ENCODE results near the gene CCDC91.

The CCDC91 gene

DNA sequence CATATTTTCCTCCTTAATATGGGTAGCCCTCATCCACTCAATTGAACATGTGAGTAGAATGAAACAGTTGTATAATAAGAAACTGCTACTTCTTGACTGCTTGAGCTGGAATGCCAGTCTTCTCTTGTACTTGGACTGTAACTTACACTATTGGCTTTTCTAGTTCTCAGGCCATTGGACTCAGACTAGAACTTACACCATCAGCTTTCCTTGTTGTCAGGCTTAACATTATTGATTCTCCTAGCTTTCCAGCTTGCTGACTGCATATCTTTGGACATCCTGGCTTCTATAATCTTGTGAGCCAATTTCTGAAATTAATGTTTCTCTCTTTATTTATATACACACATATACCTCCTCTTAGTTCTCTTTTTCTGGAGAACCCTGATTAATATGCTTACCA is 24.8 kb downstream of the CCDC91 start:
- no peak for DNase-seq (ENCODE audit: low read depth)
- TF ChIP-seq, protein P1, sequence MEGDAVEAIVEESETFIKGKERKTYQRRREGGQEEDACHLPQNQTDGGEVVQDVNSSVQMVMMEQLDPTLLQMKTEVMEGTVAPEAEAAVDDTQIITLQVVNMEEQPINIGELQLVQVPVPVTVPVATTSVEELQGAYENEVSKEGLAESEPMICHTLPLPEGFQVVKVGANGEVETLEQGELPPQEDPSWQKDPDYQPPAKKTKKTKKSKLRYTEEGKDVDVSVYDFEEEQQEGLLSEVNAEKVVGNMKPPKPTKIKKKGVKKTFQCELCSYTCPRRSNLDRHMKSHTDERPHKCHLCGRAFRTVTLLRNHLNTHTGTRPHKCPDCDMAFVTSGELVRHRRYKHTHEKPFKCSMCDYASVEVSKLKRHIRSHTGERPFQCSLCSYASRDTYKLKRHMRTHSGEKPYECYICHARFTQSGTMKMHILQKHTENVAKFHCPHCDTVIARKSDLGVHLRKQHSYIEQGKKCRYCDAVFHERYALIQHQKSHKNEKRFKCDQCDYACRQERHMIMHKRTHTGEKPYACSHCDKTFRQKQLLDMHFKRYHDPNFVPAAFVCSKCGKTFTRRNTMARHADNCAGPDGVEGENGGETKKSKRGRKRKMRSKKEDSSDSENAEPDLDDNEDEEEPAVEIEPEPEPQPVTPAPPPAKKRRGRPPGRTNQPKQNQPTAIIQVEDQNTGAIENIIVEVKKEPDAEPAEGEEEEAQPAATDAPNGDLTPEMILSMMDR (IDR thresholded peaks at IDR 0.05; ENCODE audit: low read length, missing control alignments): no peak

DNA sequence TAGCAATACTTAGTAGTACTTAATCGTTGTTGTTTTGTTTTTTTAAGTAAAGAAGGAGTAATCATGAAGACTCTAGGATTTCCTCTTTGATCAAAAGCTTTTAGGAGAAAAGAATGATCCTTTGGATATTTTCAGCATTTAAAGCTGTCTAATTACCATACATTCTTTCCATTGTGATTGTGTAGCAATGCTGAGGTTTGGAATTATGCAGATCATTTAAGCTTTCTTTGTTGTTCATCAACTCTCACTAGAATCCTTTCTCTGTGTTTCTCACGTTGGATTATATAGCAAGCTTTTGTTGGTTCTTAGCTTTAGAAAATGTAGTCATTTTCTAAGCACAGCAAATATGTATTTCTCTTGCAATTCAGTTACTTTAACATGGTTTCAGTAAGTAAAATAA is 25.8 kb downstream of the CCDC91 start:
- no peak for DNase-seq (ENCODE audit: low read depth)
- TF ChIP-seq, protein P1 (IDR thresholded peaks at IDR 0.05; ENCODE audit: low read length, missing control alignments): no peak
- no peak overlapping the region for H3K4me3 ChIP-seq (replicated peaks; ENCODE audit: low read depth, low read length)

More for the DNA sequence above, 24.8 kb downstream of the CCDC91 start:
- H3K4me3 ChIP-seq (replicated peaks; ENCODE audit: low read depth, low read length): no peak overlapping the region

DNA sequence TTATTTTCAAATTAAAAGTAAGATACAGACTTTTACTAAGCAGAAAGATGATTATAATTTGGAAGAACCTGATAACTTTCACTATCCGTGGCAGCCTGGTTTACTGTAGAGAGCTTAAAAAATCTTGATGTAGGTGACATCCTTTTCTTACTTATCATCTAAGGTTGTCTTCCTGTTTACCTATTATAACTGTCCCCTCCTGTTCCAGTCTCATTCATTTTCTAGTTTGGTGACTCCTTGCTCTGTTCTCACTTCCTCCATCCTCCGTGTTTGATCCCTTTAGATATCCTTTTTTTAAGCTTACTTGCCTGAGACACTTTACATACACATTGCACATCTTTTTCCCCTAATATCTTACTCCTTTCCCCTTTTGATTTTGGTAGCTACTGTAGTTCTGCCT is 27.5 kb downstream of the CCDC91 start:
- DNase-seq (ENCODE audit: low read depth): no peak
- TF ChIP-seq, protein P1 (IDR thresholded peaks at IDR 0.05; ENCODE audit: low read length, missing control alignments): no peak
- H3K4me3 ChIP-seq (replicated peaks; ENCODE audit: low read depth, low read length): no peak overlapping the region

DNA sequence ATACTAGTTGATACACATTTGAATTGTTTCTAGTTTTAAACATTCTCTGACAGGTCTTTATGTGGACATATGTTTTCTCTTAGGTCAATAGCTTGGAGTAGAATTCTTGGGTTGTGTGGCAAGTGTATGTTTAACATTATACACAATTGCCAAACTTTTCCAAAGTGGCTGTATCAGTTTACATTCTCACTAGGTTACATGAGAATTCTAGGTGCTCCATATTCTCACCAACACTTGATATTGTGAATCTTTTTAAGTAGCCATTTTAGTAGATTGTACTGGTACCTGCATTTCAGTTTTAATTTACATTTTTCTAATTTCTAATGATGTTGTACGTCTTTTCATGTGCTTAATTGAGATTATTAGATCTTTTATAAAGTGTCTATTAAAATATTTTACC is 28.6 kb downstream of the CCDC91 start:
- TF ChIP-seq, protein P1 (IDR thresholded peaks at IDR 0.05; ENCODE audit: low read length, missing control alignments): no peak
- H3K4me3 ChIP-seq (replicated peaks; ENCODE audit: low read depth, low read length): no peak overlapping the region
- no peak for DNase-seq (ENCODE audit: low read depth)

DNA sequence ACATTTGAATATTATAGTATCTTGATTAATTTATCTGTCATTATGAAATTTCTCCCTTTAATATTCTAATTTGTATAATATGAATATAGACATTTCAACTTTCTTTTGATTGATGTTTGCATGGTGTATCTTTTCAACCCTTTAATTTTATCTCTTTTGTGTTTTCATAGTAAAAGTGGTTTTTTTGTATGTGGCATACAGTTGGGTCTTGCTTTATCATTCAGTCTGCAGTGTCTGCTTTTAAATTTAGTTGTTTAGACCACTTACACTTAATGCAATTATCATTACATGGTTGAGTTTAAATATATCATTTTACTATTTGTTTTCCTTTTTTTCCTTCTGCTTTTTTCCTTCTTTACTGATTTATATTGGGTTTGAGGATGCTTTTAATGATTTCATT is 29.6 kb downstream of the CCDC91 start:
- TF ChIP-seq, protein P1 (IDR thresholded peaks at IDR 0.05; ENCODE audit: low read length, missing control alignments): no peak
- DNase-seq (ENCODE audit: low read depth): no peak
- H3K4me3 ChIP-seq (replicated peaks; ENCODE audit: low read depth, low read length): no peak overlapping the region

DNA sequence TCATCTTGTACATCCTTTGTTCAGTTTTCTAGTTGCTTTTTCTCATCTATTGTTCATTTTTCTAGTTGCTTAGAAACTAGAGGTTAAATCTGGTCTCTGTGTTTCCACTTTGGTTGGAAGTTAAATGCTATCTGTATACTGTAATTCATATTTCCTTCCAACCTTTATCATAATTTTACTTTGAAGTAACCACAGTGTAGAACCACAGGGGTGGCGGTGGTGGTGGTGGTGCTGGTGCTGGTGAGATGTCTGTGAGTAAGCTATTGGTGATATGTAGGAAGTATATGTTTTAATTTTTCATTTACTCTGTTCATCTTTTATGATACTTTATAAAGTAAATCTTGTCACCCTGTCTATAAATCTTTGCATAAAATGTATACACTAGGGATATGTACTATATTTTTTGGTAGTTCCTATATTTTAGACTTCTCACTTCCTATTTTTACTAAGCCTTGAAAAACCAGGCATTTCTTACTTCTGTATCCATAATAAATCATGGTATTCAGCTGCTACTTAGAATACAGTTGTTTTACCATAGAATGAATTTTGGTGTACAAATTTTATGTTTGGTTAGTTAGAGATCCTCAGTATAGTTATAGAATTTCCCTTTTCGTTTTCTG is 31.9 kb downstream of the CCDC91 start:
- TF ChIP-seq, protein P1 (IDR thresholded peaks at IDR 0.05; ENCODE audit: low read length, missing control alignments): no peak
- no peak for DNase-seq (ENCODE audit: low read depth)
- H3K4me3 ChIP-seq (replicated peaks; ENCODE audit: low read depth, low read length): no peak overlapping the region

DNA sequence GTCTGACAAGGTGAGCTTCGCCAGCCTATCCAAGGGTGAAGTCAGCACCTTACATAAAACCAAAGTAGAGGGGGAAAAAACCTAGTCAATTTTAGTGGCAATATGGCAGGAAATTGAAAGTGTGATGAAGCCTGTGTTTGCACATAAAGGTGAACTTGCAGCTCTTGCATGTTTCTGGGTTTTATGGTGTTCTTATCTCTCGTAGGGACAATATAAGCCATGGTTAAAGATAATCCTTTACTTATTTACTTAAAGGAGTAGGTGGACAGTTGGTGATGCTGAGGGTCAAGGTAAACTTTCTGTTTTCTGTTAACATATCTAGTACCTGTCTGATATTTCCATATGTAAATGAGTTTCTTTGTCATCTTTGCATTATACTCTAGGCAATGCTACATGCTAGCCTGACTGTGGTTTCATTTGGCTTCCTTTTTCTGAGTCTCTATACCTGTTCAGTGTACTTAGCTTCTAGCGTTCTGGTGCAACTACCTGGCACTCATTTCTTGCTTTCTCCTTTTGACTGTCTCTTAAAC is 32.8 kb downstream of the CCDC91 start:
- no peak overlapping the region for H3K4me3 ChIP-seq (replicated peaks; ENCODE audit: low read depth, low read length)
- TF ChIP-seq, protein P1 (IDR thresholded peaks at IDR 0.05; ENCODE audit: low read length, missing control alignments): no peak
- no peak for DNase-seq (ENCODE audit: low read depth)
